ENCODE results near the gene EPN2. TPM values are rescaled to one million over a fixed set of nuclear protein-coding genes. Genes with fewer than 3 reads are reported as not detected.

The EPN2 gene
- total and polyA plus RNA-seq, 2 donors (not counting 1 experiment from before 2014, with no cell fraction given) = 23.8 to 36.0 TPM

- no peak for TF ChIP-seq CTCF (conservative IDR thresholded peaks at IDR 0.05 in 1 of 2, IDR thresholded peaks at IDR 0.05 in 1 of 2; ENCODE audit: low read depth in 1 of 2, low read length in 2 of 2)
- TF ChIP-seq EZH2 (IDR thresholded peaks at IDR 0.05; ENCODE audit: low read length, missing control alignments) = no peak
- Histone ChIP-seq H3K27ac (ENCODE audit: insufficient read depth, low read length) (no peak overlapping the region), H3K36me3 (ENCODE audit: control insufficient read depth, insufficient read depth, low read length) (no peaks in the 10 kb centered on the region), H3K9me3 (ENCODE audit: control insufficient read depth, insufficient read depth, low read depth, low read length) (no peaks in the 10 kb centered on the region), H4K20me1 (ENCODE audit: control insufficient read depth, extremely low read depth, insufficient read depth, low read length) (peaks cover 2% of the 10 kb centered on the region), H3K79me2 (ENCODE audit: control insufficient read depth, insufficient read depth, low read length) (peaks cover 60% of the 10 kb centered on the region), H3K4me2 (ENCODE audit: extremely low read depth, insufficient read depth, low read length) (no peak overlapping the region), H3K27me3 (ENCODE audit: control insufficient read depth, insufficient read depth, low read length) (no peaks in the 10 kb centered on the region), H3K9ac (ENCODE audit: insufficient read depth, low read length) (no peak overlapping the region), H3K4me3 (replicated peaks in 1 of 4; ENCODE audit: control extremely low read depth in 1 of 4, insufficient read depth in 1 of 4, low read depth in 3 of 4, low read length in 4 of 4) (no peak overlapping the region), H2AFZ (ENCODE audit: low read length) (no peak overlapping the region), H3K4me1 (ENCODE audit: control insufficient read depth, extremely low read depth, insufficient read depth, low read length) (peaks cover 19% of the 10 kb centered on the region)
- no peak for DNase-seq (ENCODE audit: low read depth in 2 of 2)
Observed at GRCh38 chr17:19253112-19253511, 15.9 kb downstream of the EPN2 start.

GRCh38 chr17:19254651-19255050 is 17.5 kb downstream of the EPN2 start:
- Histone ChIP-seq H3K9me3 (ENCODE audit: control insufficient read depth, insufficient read depth, low read depth, low read length) (no peaks in the 10 kb centered on the region), H3K4me2 (ENCODE audit: extremely low read depth, insufficient read depth, low read length) (no peak overlapping the region), H3K36me3 (ENCODE audit: control insufficient read depth, insufficient read depth, low read length) (no peaks in the 10 kb centered on the region), H3K27ac (ENCODE audit: insufficient read depth, low read length) (no peak overlapping the region), H4K20me1 (ENCODE audit: control insufficient read depth, extremely low read depth, insufficient read depth, low read length) (peaks cover 2% of the 10 kb centered on the region), H3K27me3 (ENCODE audit: control insufficient read depth, insufficient read depth, low read length) (no peaks in the 10 kb centered on the region), H2AFZ (ENCODE audit: low read length) (no peak overlapping the region), H3K79me2 (ENCODE audit: control insufficient read depth, insufficient read depth, low read length) (peaks cover 64% of the 10 kb centered on the region), H3K9ac (ENCODE audit: insufficient read depth, low read length) (no peak overlapping the region), H3K4me1 (ENCODE audit: control insufficient read depth, extremely low read depth, insufficient read depth, low read length) (peaks cover 5% of the 10 kb centered on the region), H3K4me3 (replicated peaks in 1 of 4; ENCODE audit: control extremely low read depth in 1 of 4, insufficient read depth in 1 of 4, low read depth in 3 of 4, low read length in 4 of 4) (no peak overlapping the region)
- no peak for DNase-seq (ENCODE audit: low read depth in 2 of 2)
- TF ChIP-seq CTCF (conservative IDR thresholded peaks at IDR 0.05 in 1 of 2, IDR thresholded peaks at IDR 0.05 in 1 of 2; ENCODE audit: low read depth in 1 of 2, low read length in 2 of 2) (no peak), EZH2 (IDR thresholded peaks at IDR 0.05; ENCODE audit: low read length, missing control alignments) (no peak)

GRCh38 chr17:19255279-19255678 is 18.1 kb downstream of the EPN2 start:
- Histone ChIP-seq H3K4me2 (ENCODE audit: extremely low read depth, insufficient read depth, low read length) (no peak overlapping the region), H3K79me2 (ENCODE audit: control insufficient read depth, insufficient read depth, low read length) (peaks cover 66% of the 10 kb centered on the region), H4K20me1 (ENCODE audit: control insufficient read depth, extremely low read depth, insufficient read depth, low read length) (peaks cover 2% of the 10 kb centered on the region)

More at GRCh38 chr17:19255279-19255678, 18.1 kb downstream of the EPN2 start:
- no peak overlapping the region for H3K4me3 ChIP-seq (replicated peaks in 1 of 4; ENCODE audit: control extremely low read depth in 1 of 4, insufficient read depth in 1 of 4, low read depth in 3 of 4, low read length in 4 of 4)
- no peak overlapping the region for H3K27ac ChIP-seq (ENCODE audit: insufficient read depth, low read length)
- no peaks in the 10 kb centered on the region for H3K9me3 ChIP-seq (ENCODE audit: control insufficient read depth, insufficient read depth, low read depth, low read length)
- no peaks in the 10 kb centered on the region for H3K27me3 ChIP-seq (ENCODE audit: control insufficient read depth, insufficient read depth, low read length)
- no peak overlapping the region for H3K9ac ChIP-seq (ENCODE audit: insufficient read depth, low read length)
- no peak overlapping the region for H2AFZ ChIP-seq (ENCODE audit: low read length)
- no peaks in the 10 kb centered on the region for H3K36me3 ChIP-seq (ENCODE audit: control insufficient read depth, insufficient read depth, low read length)
- DNase-seq (ENCODE audit: low read depth in 2 of 2) = no peak
- no peak for TF ChIP-seq CTCF (conservative IDR thresholded peaks at IDR 0.05 in 1 of 2, IDR thresholded peaks at IDR 0.05 in 1 of 2; ENCODE audit: low read depth in 1 of 2, low read length in 2 of 2)
- TF ChIP-seq EZH2 (IDR thresholded peaks at IDR 0.05; ENCODE audit: low read length, missing control alignments) = no peak
- H3K4me1 ChIP-seq (ENCODE audit: control insufficient read depth, extremely low read depth, insufficient read depth, low read length) = no peaks in the 10 kb centered on the region
